ENCODE results near the gene LSP1. TPM values are rescaled to one million over a fixed set of nuclear protein-coding genes. Genes with fewer than 3 reads are reported as not detected.
"Not testable (repeated sequence)": the region's sequence is repeated elsewhere in the genome, so short reads cannot be mapped to it uniquely, and the experiment has no call there.

The LSP1 gene
- total RNA-seq, 1 donor from 2014 or later = not detected

GRCh38 chr11:1881442-1882264 is 28.8 kb downstream of the LSP1 start:
- no peak for DNase-seq (ENCODE audit: low read depth)
- H3K4me3 ChIP-seq (ENCODE audit: low read depth, low read length) = no peak overlapping the region
- TF ChIP-seq CTCF (conservative IDR thresholded peaks at IDR 0.05; ENCODE audit: low read depth, low read length) = no peak

GRCh38 chr11:1882265-1883238 is 29.7 kb downstream of the LSP1 start:
- TF ChIP-seq CTCF (conservative IDR thresholded peaks at IDR 0.05; ENCODE audit: low read depth, low read length) = peak; percentile 74
- H3K4me3 ChIP-seq (ENCODE audit: low read depth, low read length) = no peak overlapping the region
- no peak for DNase-seq (ENCODE audit: low read depth)

GRCh38 chr11:1883346-1884302 is 30.7 kb downstream of the LSP1 start:
- DNase-seq (ENCODE audit: low read depth) = no peak
- H3K4me3 ChIP-seq (ENCODE audit: low read depth, low read length) = no peak overlapping the region
- no peak for TF ChIP-seq CTCF (conservative IDR thresholded peaks at IDR 0.05; ENCODE audit: low read depth, low read length)

- TF ChIP-seq CTCF (conservative IDR thresholded peaks at IDR 0.05; ENCODE audit: low read depth, low read length) = no peak
- no peak overlapping the region for H3K4me3 ChIP-seq (ENCODE audit: low read depth, low read length)
- DNase-seq (ENCODE audit: low read depth) = no peak
Observed at GRCh38 chr11:1884303-1884700, 31.4 kb downstream of the LSP1 start.

- H3K4me3 ChIP-seq (ENCODE audit: low read depth, low read length); DNase-seq (ENCODE audit: low read depth): not testable (repeated sequence)
Observed at GRCh38 chr11:1886551-1886950, 33.7 kb downstream of the LSP1 start.

- no peak for TF ChIP-seq CTCF (conservative IDR thresholded peaks at IDR 0.05; ENCODE audit: low read depth, low read length)
- no peak for DNase-seq (ENCODE audit: low read depth)
- H3K4me3 ChIP-seq (ENCODE audit: low read depth, low read length) = no peak overlapping the region
Observed at GRCh38 chr11:1887451-1888346, 34.8 kb downstream of the LSP1 start.

Measured in epithelial cell of proximal tubule (primary cell).